ENCODE data around the gene ADNP2. TPM values are rescaled to one million over a fixed set of nuclear protein-coding genes. Genes with fewer than 3 reads are reported as not detected.

Gene ADNP2
- total and polyA plus RNA-seq, 2 donors from 2014 or later, result 6.0 to 21.1 TPM

GRCh38 chr18:80181642-80182461, 72.8 kb downstream of the ADNP2 start:
- Histone ChIP-seq H3K9ac (ENCODE audit: low read length in 3 of 3) (no peak overlapping the region), H3K4me3 (ENCODE audit: low read length in 3 of 3) (no peak overlapping the region), H3K9me3 (ENCODE audit: control insufficient read depth in 2 of 3, insufficient read depth in 1 of 3, low read length in 3 of 3) (no peaks in the 10 kb centered on the region), H3K4me1 (ENCODE audit: control insufficient read depth in 2 of 3, insufficient read depth in 2 of 3, low read depth in 1 of 3, low read length in 3 of 3) (no peaks in the 10 kb centered on the region), H3K27ac (ENCODE audit: low read depth in 2 of 2, low read length in 2 of 2) (no peak overlapping the region), H3K27me3 (ENCODE audit: control insufficient read depth, insufficient read depth, low read length) (no peaks in the 10 kb centered on the region), H3K36me3 (ENCODE audit: control insufficient read depth in 2 of 3, insufficient read depth in 3 of 3, low read length in 3 of 3) (no peaks in the 10 kb centered on the region)
- FAIRE-seq, result no peak
- TF ChIP-seq, protein P1, sequence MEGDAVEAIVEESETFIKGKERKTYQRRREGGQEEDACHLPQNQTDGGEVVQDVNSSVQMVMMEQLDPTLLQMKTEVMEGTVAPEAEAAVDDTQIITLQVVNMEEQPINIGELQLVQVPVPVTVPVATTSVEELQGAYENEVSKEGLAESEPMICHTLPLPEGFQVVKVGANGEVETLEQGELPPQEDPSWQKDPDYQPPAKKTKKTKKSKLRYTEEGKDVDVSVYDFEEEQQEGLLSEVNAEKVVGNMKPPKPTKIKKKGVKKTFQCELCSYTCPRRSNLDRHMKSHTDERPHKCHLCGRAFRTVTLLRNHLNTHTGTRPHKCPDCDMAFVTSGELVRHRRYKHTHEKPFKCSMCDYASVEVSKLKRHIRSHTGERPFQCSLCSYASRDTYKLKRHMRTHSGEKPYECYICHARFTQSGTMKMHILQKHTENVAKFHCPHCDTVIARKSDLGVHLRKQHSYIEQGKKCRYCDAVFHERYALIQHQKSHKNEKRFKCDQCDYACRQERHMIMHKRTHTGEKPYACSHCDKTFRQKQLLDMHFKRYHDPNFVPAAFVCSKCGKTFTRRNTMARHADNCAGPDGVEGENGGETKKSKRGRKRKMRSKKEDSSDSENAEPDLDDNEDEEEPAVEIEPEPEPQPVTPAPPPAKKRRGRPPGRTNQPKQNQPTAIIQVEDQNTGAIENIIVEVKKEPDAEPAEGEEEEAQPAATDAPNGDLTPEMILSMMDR (IDR thresholded peaks at IDR 0.05; ENCODE audit: borderline replicate concordance, extremely low read depth, insufficient read depth), result no peak
- DNase-seq, result peak in 1 of 5 donors; percentile 46
- intact Hi-C loops (cut with DNase I), result no loop called here

- FAIRE-seq (no peak), DNase-seq (peak in 1 of 5 donors; percentile 37)
- no peaks in the 10 kb centered on the region for H3K9me3 ChIP-seq (ENCODE audit: control insufficient read depth in 2 of 3, insufficient read depth in 1 of 3, low read length in 3 of 3)
- H3K36me3 ChIP-seq (ENCODE audit: control insufficient read depth in 2 of 3, insufficient read depth in 3 of 3, low read length in 3 of 3), result no peaks in the 10 kb centered on the region
- H3K27ac ChIP-seq (ENCODE audit: low read depth in 2 of 2, low read length in 2 of 2), result no peak overlapping the region
- no peaks in the 10 kb centered on the region for H3K4me1 ChIP-seq (ENCODE audit: control insufficient read depth in 2 of 3, insufficient read depth in 2 of 3, low read depth in 1 of 3, low read length in 3 of 3)
- H3K27me3 ChIP-seq (ENCODE audit: control insufficient read depth, insufficient read depth, low read length), result no peaks in the 10 kb centered on the region
- intact Hi-C loops (cut with DNase I), result no loop called here
- no peak overlapping the region for H3K4me3 ChIP-seq (ENCODE audit: low read length in 3 of 3)
- TF ChIP-seq, protein P1 (IDR thresholded peaks at IDR 0.05; ENCODE audit: borderline replicate concordance, extremely low read depth, insufficient read depth), result no peak
- H3K9ac ChIP-seq (ENCODE audit: low read length in 3 of 3), result no peak overlapping the region
Observed at GRCh38 chr18:80182855-80183254, 73.8 kb downstream of the ADNP2 start.

DNA sequence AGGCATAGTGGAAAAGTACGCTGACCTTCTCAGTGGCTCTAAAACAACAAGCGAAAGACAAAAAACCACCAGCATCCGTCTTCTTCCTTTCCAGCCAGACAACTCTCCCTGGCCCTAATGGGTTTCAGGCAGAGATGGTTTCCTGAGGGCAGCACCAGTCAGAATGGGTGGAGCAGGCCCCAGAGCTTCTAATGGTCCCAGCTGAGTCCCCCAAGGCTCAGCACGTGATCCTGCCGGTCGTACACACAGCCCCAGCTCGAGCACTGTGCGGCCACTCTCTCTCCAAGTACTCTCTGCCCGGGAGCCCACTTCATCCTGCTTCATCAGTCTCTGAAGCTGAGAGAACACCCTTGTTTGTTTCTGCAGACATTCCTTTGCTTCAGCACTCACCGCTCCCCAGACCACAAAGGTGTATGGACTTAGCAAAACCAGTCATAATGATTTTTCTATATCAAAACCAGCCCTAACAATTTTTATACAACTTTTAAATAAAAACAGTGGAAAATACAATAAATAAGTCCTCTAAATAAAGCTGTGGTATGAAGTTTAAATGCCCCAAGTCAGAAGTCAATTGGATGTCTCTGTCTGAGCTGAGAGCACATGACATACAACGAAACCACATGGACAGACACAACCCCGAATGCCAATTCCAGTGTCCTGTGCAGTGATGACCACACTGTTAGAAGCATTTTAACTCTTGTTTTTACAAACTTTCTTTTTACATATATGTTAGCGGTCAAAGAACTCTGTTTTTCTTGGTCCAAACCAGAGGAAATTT, 74.4 kb downstream of the ADNP2 start:
- Histone ChIP-seq H3K27me3 (ENCODE audit: control insufficient read depth, insufficient read depth, low read length) (no peaks in the 10 kb centered on the region), H3K36me3 (ENCODE audit: control insufficient read depth in 2 of 3, insufficient read depth in 3 of 3, low read length in 3 of 3) (no peaks in the 10 kb centered on the region), H3K9ac (ENCODE audit: low read length in 3 of 3) (no peak overlapping the region), H3K4me3 (ENCODE audit: low read length in 3 of 3) (no peak overlapping the region), H3K9me3 (ENCODE audit: control insufficient read depth in 2 of 3, insufficient read depth in 1 of 3, low read length in 3 of 3) (no peaks in the 10 kb centered on the region), H3K4me1 (ENCODE audit: control insufficient read depth in 2 of 3, insufficient read depth in 2 of 3, low read depth in 1 of 3, low read length in 3 of 3) (no peaks in the 10 kb centered on the region), H3K27ac (ENCODE audit: low read depth in 2 of 2, low read length in 2 of 2) (no peak overlapping the region)
- FAIRE-seq (no peak), DNase-seq (peak in 1 of 5 donors; percentile 77)
- TF ChIP-seq, protein P1 (IDR thresholded peaks at IDR 0.05; ENCODE audit: borderline replicate concordance, extremely low read depth, insufficient read depth), result no peak
- intact Hi-C loops (cut with DNase I), result no loop called here
